ENCODE measurements around the gene PGBD1.

DNA sequence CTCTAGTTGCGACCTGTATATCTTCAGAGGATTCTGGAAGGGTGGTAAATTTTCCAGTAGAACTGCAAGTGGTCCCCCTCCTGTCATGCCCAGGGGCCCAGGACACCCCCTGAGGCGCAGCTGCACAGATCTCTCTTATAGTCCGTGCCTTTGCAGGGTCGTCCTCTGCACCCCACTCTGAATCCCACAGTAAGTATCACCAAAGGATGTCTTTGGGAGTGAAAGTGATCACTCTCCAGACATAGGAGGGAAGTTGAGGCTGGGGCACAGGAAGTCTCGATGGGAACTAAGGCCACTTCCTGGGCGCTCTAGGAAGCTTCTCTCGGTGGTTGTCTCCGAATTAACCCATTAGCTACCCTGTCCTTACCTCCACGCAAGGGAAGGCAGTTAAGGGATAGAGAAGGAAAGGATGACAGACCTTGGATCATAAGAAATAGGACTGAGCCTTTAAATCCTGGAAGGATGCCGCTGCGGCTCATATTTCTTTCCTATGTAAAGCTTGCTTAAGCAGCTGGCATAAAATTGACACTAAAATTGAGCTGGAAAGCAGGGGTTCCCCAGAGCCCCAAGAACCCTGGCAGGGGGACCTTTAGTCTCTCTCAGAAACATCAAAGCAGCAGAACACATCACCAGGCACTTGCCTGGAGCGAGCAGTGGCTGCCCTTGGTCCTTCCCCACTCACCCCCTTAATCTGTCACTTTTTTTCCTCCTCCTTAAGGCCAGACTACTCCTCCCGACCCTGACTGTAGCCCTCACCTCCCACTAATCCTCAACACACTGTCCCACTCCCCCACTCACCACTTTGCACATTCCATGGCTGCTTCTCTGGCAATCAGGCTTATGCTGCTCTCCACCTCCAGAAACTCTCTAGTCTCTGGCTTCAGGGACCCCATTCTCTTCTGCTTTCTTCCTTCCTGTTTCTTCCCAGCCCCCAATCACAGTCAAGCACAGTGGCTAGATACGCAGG is 29.1 kb upstream of the PGBD1 start, which contains the start of gene ZKSCAN4:
- TF ChIP-seq, protein P1, sequence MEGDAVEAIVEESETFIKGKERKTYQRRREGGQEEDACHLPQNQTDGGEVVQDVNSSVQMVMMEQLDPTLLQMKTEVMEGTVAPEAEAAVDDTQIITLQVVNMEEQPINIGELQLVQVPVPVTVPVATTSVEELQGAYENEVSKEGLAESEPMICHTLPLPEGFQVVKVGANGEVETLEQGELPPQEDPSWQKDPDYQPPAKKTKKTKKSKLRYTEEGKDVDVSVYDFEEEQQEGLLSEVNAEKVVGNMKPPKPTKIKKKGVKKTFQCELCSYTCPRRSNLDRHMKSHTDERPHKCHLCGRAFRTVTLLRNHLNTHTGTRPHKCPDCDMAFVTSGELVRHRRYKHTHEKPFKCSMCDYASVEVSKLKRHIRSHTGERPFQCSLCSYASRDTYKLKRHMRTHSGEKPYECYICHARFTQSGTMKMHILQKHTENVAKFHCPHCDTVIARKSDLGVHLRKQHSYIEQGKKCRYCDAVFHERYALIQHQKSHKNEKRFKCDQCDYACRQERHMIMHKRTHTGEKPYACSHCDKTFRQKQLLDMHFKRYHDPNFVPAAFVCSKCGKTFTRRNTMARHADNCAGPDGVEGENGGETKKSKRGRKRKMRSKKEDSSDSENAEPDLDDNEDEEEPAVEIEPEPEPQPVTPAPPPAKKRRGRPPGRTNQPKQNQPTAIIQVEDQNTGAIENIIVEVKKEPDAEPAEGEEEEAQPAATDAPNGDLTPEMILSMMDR (IDR thresholded peaks at IDR 0.05): no peak
- TF ChIP-seq YY1 (IDR thresholded peaks at IDR 0.05; ENCODE audit: low read depth) (no peak), RCOR1 (IDR thresholded peaks at IDR 0.05; ENCODE audit: low read length) (peak; percentile 17; the same call in 1 of the 2 replicates), FOXJ3 (CRISPR knock-in tag; IDR thresholded peaks at IDR 0.05) (0 out of 2 replicates have a peak, but pooled peaks have one; percentile 23), SMC3 (IDR thresholded peaks at IDR 0.05; ENCODE audit: low read depth, low read length) (no peak; the same call in 1 of the 2 replicates), MXI1 (IDR thresholded peaks at IDR 0.05; ENCODE audit: low read depth, low read length) (peak; percentile 43; the same call in 1 of the 2 replicates), CHD2 (IDR thresholded peaks at IDR 0.05; ENCODE audit: low read length, partially characterized antibody) (peak; percentile 88), EP300 (IDR thresholded peaks at IDR 0.05; ENCODE audit: borderline replicate concordance in 1 of 2, low read depth in 1 of 2, low read length in 1 of 2) (no peak), POLR2AphosphoS5 (IDR thresholded peaks at IDR 0.05; ENCODE audit: low read depth, low read length) (peak; percentile 80), EZH2phosphoT487 (IDR thresholded peaks at IDR 0.05; ENCODE audit: borderline replicate concordance, low read depth) (no peak), RFX5 (IDR thresholded peaks at IDR 0.05; ENCODE audit: low read length) (no peak)
- TF ChIP-seq, protein P2, sequence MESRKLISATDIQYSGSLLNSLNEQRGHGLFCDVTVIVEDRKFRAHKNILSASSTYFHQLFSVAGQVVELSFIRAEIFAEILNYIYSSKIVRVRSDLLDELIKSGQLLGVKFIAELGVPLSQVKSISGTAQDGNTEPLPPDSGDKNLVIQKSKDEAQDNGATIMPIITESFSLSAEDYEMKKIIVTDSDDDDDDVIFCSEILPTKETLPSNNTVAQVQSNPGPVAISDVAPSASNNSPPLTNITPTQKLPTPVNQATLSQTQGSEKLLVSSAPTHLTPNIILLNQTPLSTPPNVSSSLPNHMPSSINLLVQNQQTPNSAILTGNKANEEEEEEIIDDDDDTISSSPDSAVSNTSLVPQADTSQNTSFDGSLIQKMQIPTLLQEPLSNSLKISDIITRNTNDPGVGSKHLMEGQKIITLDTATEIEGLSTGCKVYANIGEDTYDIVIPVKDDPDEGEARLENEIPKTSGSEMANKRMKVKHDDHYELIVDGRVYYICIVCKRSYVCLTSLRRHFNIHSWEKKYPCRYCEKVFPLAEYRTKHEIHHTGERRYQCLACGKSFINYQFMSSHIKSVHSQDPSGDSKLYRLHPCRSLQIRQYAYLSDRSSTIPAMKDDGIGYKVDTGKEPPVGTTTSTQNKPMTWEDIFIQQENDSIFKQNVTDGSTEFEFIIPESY (IDR thresholded peaks at IDR 0.05; ENCODE audit: borderline replicate concordance, low read depth): peak; percentile 66; the same call in 1 of the 2 replicates
- TF ChIP-seq, protein P3, sequence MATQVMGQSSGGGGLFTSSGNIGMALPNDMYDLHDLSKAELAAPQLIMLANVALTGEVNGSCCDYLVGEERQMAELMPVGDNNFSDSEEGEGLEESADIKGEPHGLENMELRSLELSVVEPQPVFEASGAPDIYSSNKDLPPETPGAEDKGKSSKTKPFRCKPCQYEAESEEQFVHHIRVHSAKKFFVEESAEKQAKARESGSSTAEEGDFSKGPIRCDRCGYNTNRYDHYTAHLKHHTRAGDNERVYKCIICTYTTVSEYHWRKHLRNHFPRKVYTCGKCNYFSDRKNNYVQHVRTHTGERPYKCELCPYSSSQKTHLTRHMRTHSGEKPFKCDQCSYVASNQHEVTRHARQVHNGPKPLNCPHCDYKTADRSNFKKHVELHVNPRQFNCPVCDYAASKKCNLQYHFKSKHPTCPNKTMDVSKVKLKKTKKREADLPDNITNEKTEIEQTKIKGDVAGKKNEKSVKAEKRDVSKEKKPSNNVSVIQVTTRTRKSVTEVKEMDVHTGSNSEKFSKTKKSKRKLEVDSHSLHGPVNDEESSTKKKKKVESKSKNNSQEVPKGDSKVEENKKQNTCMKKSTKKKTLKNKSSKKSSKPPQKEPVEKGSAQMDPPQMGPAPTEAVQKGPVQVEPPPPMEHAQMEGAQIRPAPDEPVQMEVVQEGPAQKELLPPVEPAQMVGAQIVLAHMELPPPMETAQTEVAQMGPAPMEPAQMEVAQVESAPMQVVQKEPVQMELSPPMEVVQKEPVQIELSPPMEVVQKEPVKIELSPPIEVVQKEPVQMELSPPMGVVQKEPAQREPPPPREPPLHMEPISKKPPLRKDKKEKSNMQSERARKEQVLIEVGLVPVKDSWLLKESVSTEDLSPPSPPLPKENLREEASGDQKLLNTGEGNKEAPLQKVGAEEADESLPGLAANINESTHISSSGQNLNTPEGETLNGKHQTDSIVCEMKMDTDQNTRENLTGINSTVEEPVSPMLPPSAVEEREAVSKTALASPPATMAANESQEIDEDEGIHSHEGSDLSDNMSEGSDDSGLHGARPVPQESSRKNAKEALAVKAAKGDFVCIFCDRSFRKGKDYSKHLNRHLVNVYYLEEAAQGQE (IDR thresholded peaks at IDR 0.05; ENCODE audit: low read depth, low read length): peak; percentile 26; the same call in 1 of the 2 replicates
- TF ChIP-seq, protein P4, sequence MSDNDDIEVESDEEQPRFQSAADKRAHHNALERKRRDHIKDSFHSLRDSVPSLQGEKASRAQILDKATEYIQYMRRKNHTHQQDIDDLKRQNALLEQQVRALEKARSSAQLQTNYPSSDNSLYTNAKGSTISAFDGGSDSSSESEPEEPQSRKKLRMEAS (IDR thresholded peaks at IDR 0.05; ENCODE audit: low read depth): peak; percentile 56; the same call in 1 of the 2 replicates
